Measurements from ENCODE around the gene LRRC7.

The LRRC7 gene

DNA sequence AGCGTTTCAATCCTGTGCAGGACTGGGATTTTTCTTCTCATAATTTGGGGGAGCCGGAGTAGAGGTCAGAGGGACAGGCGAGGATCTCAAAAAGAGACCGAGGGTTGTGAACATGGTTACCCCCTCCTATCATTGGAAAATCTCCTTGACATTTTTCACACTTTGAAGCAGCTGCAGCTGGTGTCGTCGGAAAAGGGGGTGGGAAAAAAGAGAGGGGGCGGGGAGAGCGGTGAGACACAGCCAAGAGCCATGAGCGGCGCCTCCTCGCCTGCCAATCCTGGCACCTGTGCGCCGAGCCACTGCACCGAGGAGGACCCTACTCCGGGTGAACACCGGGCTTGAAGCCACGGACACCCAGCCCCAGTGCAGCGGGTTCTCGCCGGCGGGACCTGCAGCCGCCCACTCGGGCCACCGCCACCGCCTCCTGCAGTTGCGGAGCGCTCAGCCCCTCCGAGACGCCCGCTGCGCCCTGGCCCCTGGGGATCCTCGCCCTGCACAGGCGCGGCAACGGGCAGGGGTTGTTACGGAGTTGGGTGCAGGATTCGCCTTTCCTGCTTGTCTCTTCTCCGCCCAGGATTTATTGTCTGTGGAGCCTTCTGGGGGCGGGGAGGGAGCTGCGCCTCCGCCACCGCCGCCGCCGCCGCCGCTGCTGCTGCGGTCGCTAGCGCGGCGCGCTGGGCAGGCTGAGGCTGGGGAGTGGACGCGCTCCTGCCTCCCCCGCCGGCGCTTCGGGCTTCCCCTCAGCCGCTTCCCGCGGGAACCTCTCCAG, at the start of gene LRRC7:
Gene LRRC7 (plus strand): TSS at position 271 of the 769 bp plus-strand sequence. CDS start 718 bp downstream, outside the sequence.
- peak in 5 of 14 donors; percentile 4 to 64 (median 49) for DNase-seq

DNA sequence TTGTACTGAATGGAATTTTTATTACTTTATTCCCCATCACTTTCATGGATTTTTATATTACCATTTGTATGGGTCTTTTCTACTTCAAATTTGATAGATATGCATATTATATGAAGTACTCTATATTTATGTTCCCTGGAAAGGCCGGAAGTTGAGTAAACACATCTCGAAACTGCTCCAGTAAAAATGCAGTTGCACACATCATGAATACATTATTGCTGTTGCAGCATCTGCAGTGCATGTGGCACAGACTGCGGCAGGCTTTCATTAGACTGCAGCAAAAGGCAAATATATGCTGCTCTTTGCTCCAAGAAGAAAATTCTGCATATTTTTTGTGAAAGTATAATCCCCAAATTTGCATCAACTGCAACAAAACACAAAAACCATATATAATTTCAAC, 48.7 kb upstream of the LRRC7 start:
- no peak for DNase-seq

DNA sequence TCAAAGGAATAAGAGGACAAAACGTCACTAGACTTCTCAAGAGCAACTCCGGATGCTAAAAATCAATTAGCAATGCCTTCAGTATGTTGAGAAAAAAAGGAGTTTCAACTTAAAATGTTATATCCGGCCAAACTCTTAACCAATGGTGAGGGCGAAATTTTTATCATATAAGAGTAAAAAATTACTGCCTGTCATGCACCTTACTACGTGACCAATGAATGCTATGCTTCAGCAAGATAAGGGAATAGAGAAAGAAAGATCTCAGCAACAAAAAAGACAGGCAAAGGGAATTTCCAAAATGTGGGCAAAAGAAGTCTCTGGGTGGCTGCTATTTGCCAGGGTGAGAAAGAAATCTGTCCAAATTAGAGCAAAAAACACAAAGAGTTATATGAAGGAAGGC, 47.4 kb upstream of the LRRC7 start:
- DNase-seq = no peak

DNA sequence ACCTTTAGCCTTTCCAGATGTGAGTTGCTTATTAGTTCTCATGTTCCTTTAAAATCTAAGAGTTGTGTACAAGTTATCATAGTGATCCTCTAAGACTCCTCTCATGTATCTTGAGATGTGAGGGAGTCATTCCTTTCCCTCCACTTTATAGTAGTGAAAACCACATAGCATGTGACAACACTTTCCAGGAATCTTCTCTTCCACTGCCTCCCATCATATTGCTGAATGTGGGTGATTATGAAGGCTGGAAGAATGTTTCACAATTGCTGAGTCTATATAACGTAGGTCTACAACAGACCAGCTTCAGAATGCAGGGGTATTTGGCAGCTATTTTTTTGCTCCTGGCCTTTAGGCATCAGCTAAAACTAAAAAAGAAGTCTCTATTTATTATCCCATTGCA, 44.7 kb upstream of the LRRC7 start:
- no peak for DNase-seq

- DNase-seq = no peak
Observed at GRCh38 chr1:69523461-69523860, 44.3 kb upstream of the LRRC7 start.

DNA sequence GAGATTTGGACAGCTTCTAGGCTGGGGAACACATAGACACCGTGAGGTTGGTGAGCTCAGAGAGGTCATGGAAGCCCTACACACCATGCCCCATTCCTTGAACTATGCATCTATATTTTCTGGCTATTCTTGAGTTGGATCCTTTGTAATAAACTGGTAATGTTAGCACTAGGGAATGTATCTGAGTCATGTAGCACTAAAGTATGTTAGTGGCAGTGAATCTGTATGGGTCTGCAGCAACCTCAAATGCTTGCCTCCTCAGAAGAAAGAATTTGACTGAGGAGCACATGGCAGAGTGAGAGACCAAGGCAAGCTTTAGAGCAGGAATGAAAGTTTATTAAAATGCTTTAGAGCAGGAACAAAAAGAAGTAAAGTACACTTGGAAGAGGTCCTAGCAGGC, 43.7 kb upstream of the LRRC7 start:
- no peak for DNase-seq

GRCh38 chr1:69527273-69527672, 40.4 kb upstream of the LRRC7 start:
- no peak for DNase-seq

DNA sequence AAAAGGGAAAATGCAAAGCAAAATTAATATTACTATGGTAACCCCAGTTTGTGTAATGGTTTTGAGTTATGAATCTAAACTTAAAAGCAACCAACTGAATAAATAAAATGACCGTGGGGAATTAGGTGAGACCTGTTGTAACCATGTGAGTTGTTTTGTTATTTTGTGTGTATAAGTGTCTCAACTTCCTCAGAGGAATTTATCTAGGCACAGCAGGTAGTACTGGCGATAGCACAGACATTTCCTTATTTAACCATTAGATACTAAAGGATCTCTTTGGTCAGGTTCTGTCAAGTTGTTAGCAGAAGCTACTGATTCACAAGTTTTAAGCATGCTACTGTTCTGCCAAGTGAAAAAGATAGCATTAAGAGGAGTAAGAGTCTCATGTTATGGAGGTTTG, 39.3 kb upstream of the LRRC7 start:
- DNase-seq = no peak

DNA sequence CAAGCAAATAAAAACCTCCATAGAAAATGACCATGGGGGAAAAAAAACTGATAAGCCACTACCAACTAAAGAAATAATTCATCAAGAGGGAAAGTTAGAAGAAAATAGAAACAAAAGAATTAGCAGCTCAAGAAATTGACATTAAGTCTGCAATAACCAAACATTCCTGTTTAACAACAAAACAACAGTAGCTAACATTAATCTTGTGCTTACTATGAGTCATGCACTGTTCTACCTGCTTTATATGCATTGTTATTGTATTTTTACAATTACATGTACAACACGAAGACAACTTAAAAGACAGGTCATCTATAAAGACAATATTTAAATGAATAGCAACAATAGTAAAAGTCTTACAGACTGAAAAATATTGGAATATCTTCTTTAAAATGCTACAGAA, 34.4 kb upstream of the LRRC7 start:
- DNase-seq = no peak

GRCh38 chr1:69534829-69535228, 32.9 kb upstream of the LRRC7 start:
- DNase-seq = no peak

GRCh38 chr1:69535490-69535889, 32.2 kb upstream of the LRRC7 start:
- DNase-seq = no peak

GRCh38 chr1:69540052-69540451, 27.7 kb upstream of the LRRC7 start:
- DNase-seq = no peak

DNA sequence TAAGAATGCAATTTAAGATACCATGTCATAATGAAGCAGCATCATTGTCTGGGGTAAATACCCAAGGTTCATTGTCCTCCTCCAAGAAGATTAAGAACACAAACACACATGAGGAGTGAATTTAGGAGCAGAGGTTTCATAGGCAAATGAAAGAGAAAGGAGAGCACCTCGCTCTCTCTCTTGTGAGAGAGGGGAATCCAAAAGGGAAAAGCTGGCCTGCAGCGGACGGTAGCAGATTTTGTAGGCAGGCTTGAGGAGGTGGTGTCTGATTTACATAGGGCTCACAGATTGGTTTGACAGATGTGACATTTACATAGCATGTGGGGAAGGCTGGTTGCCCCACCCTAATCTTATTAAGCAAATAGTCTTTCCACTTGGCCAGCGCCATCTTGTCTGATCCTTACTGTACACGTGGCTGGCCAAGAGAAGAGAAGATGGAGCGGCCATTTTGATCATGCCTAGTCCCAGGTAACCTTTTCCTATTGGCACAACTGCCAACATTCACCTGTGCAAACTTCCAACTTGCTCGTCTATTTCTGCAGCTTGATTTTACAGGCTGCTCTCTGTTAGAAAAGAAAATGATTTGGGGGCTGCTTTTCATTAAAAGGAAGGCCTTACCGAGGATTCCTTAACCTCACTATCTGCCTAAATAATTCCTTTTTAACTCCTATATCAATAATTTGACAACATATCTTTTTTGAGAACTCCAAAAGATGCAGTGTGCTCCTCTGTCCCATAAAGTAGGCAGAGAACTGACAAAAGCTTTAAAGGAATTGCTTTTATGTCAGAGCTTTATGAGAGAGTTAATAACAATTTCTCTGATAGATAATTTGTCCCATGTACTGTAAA, 16.0 kb upstream of the LRRC7 start:
- DNase-seq = no peak

DNA sequence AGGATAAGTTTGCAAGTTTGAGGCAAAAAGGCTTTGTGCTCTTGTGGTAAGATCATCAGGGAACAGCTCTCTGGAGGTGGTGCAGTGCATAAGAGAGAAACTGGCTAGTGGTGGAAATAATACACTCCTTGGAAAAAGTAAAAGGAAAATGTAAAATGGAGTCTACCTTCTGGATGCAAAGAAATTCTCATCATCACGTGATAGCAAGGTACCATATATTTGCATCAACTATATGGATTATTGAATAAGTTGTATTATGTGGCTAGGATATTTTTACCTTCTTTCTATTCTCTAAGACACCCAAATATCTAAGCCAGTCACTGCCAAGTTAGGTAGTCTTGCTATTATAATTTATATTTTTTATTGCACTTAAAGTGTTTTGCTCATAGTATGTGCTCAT, 14.0 kb upstream of the LRRC7 start:
- DNase-seq = no peak

DNA sequence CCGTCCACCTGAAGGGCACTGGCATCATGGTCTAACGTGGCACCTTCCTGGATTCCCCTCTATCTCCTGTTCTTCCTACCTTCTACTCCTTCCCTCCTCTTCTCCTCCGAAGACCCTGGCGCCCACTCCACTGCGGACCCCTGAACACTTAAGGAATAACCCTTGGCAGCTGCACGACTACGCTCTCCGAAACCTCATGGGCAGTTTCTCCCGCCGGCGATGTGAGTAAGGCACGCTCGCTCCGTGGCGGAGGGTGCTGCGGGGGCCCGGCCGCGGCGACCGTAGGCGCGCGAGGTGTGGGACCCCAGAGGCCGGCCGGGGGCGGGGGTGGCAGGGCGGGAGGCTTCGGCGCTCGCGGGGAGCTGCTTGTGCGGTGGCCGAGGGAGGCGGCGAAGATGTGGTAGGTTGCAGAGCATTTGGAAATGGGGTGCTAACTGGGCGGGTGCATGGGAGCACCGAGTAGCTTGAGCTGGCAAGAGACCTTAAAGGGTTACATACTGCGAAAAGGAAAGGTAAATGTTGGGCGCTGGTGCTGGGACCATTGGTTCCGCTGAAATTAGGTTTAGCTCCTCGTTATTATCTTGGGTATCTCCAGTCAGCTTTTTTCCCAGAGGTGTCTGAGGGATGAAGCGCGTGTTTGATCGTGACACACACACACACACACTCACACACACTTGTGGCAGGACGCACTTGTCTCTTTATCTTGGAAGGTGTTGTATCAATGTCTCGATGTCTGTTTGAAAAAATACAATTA, 876 bp downstream of the LRRC7 start:
- peak in 2 of 14 donors; percentile 3 to 21 for DNase-seq

GRCh38 chr1:69569175-69569541, 1.4 kb downstream of the LRRC7 start:
- DNase-seq = peak in 2 of 14 donors; percentile 1 to 11

- DNase-seq = peak in 1 of 14 donors; percentile 11
Observed at GRCh38 chr1:69569576-69570328, 2.0 kb downstream of the LRRC7 start.

GRCh38 chr1:69570356-69570755, 2.6 kb downstream of the LRRC7 start:
- DNase-seq = no peak

- DNase-seq = no peak
Observed at GRCh38 chr1:69572921-69573320, 5.2 kb downstream of the LRRC7 start.

DNA sequence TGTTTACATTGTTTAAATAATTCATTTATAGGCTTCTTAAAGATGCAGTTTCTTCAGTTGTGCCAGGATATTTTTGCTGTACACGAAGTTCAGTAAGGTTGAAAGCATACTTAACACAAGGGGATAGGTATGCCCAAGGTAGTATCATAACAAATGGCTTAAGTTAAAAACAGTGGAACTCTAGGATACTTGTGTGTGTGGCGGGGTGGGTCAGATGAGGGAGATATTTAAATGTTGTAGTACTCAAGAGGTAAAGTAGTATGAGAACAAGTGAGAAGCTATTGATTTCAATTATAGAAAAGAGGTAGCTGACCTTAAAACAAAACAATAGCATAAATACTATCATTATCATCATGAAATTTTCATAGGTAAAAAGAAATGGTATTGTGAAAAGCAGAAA, 6.2 kb downstream of the LRRC7 start:
- no peak for DNase-seq

- DNase-seq = no peak
Observed at GRCh38 chr1:69585666-69586065, 17.9 kb downstream of the LRRC7 start.

- no peak for DNase-seq
Observed at GRCh38 chr1:69587391-69587790, 19.7 kb downstream of the LRRC7 start.

All from C1 segment of cervical spinal cord (tissue), 14 donors.